Neural cell (in vitro differentiated cells): ENCODE measurements around the gene SYP. TPM values are rescaled to one million over a fixed set of nuclear protein-coding genes. Genes with fewer than 3 reads are reported as not detected.

Source experiments
- H2AFZ ChIP-seq: fragments of 200-600, 300-800 bp; sonication (generic), shearing (Covaris generic); 2 replicates; pipeline ENCODE4 v1.6.0; 2014; ENCODE audit warnings: low read depth, mild to moderate bottlenecking, antibody characterized with exemption, low read length, moderate library complexity
- H3F3A ChIP-seq: fragments of 200-600 bp; shearing (Covaris generic); 2 replicates; pipeline ENCODE4 v1.6.1; 2016; ENCODE audit warnings: mild to moderate bottlenecking, moderate library complexity, mixed read lengths, antibody characterized with exemption, low read length; ENCODE audit not compliant: insufficient read depth, poor library complexity, severe bottlenecking
- H3K27ac ChIP-seq: fragments of 200-600, 300-800 bp; sonication (generic), shearing (Covaris generic); 2 replicates; pipeline ENCODE4 v1.5.1; 2014; ENCODE audit warnings: mild to moderate bottlenecking, low read length, moderate library complexity
- H3K27me3 ChIP-seq: fragments of 300-800, 200-600 bp; sonication (generic), shearing (Covaris generic); 2 replicates; pipeline ENCODE4 v1.6.0; 2014; ENCODE audit warnings: mild to moderate bottlenecking, low read depth, low read length, moderate library complexity; ENCODE audit not compliant: insufficient read depth
- H3K36me3 ChIP-seq: fragments of 300-800, 200-600 bp; sonication (generic), shearing (Covaris generic); 2 replicates; pipeline ENCODE4 v1.5.1; 2014; ENCODE audit warnings: mild to moderate bottlenecking, antibody characterized with exemption, low read length, moderate library complexity; ENCODE audit not compliant: insufficient read depth
- H3K4me2 ChIP-seq: fragments of 300-800, 200-600 bp; sonication (generic), shearing (Covaris generic); 2 replicates; pipeline ENCODE4 v1.6.0; 2014; ENCODE audit warnings: mild to moderate bottlenecking, low read length
- H3K4me3 ChIP-seq: fragments of 300-800, 200-600 bp; sonication (generic), shearing (Covaris generic); 2 replicates; pipeline ENCODE4 v1.5.1; 2014; ENCODE audit warnings: mild to moderate bottlenecking, low read length, moderate library complexity
- H3K79me2 ChIP-seq: fragments of 200-600 bp; shearing (Covaris generic); replicated peaks from 2 replicates; pipeline ENCODE4 v1.6.0; 2014; ENCODE audit warnings: mild to moderate bottlenecking, low read length, moderate library complexity; ENCODE audit not compliant: insufficient read depth
- H3K9ac ChIP-seq: fragments of 300-800, 200-600 bp; sonication (generic), shearing (Covaris generic); 2 replicates; pipeline ENCODE4 v1.6.1; 2016; ENCODE audit warnings: mild to moderate bottlenecking, low read length, mixed read lengths
- H3K9me2 ChIP-seq: fragments of 200-600 bp; shearing (Covaris generic); 2 replicates; pipeline ENCODE4 v1.6.1; 2016; ENCODE audit warnings: mild to moderate bottlenecking, low read length, mixed read lengths; ENCODE audit not compliant: insufficient read depth
- H3K9me3 ChIP-seq: fragments of 200-600, 300-800 bp; sonication (generic), shearing (Covaris generic); 2 replicates; pipeline ENCODE4 v1.6.1; 2016; ENCODE audit warnings: mild to moderate bottlenecking, mixed run types, low read length, moderate library complexity, mixed read lengths
- H4K20me1 ChIP-seq: fragments of 200-600 bp; shearing (Covaris generic); 2 replicates; pipeline ENCODE4 v1.6.1; 2016; ENCODE audit warnings: mild to moderate bottlenecking, mixed run types; ENCODE audit not compliant: insufficient read depth
- CTCF ChIP-seq: fragments of 450-650 bp; IDR thresholded peaks from 2 replicates; pipeline ENCODE4 v1.5.1; 2014; ENCODE audit warnings: antibody characterized with exemption, mild to moderate bottlenecking, moderate library complexity; ENCODE audit not compliant: poor library complexity, severe bottlenecking
- EP300 ChIP-seq: fragments of 450-650 bp; conservative IDR thresholded peaks from 2 replicates; pipeline ENCODE4 v1.6.1; 2014; ENCODE audit warnings: antibody characterized with exemption, mild to moderate bottlenecking, moderate library complexity; ENCODE audit not compliant: poor library complexity, severe bottlenecking
- EZH2 ChIP-seq: fragments of 200-600, 300-800 bp; shearing (Covaris generic), sonication (generic); IDR thresholded peaks from 2 replicates; pipeline ENCODE4 v1.6.1; 2014; ENCODE audit warnings: antibody characterized with exemption, low read length, borderline replicate concordance, mild to moderate bottlenecking; ENCODE audit not compliant: insufficient read depth, poor library complexity, severe bottlenecking
- MXI1 ChIP-seq: fragments of 450-650 bp; conservative IDR thresholded peaks from 2 replicates; pipeline ENCODE4 v1.6.1; 2014; ENCODE audit warnings: antibody characterized with exemption, mild to moderate bottlenecking; ENCODE audit not compliant: poor library complexity, severe bottlenecking
- POLR2AphosphoS5 ChIP-seq: IDR thresholded peaks from 2 replicates; pipeline ENCODE4 v1.6.1; 2012
- RAD21 ChIP-seq: fragments of 450-650 bp; conservative IDR thresholded peaks from 2 replicates; pipeline ENCODE4 v1.6.1; 2014; ENCODE audit warnings: antibody characterized with exemption, mild to moderate bottlenecking, moderate library complexity
- SMC3 ChIP-seq: fragments of 450-650 bp; conservative IDR thresholded peaks from 2 replicates; pipeline ENCODE4 v1.6.1; 2014; ENCODE audit warnings: antibody characterized with exemption, mild to moderate bottlenecking, moderate library complexity; ENCODE audit not compliant: poor library complexity
- TAF1 ChIP-seq: IDR thresholded peaks from 2 replicates; pipeline ENCODE4 v1.6.1; 2012; ENCODE audit warnings: low read depth
- polyA plus RNA-seq: library from polyadenylated mRNA; depleted of rRNA; stranded (reverse); fragments of >200 nt; gene quantifications from 2 replicates; pipeline ENCODE4 v1.2.3, GENCODE V29; 2014
- TF ChIP-seq, protein P1 (sequence below): IDR thresholded peaks from 2 replicates; pipeline ENCODE4 v1.6.1; 2012; ENCODE audit warnings: borderline replicate concordance

The SYP gene
- polyA plus RNA-seq, 1 donor from 2014 or later = 240 TPM

DNA sequence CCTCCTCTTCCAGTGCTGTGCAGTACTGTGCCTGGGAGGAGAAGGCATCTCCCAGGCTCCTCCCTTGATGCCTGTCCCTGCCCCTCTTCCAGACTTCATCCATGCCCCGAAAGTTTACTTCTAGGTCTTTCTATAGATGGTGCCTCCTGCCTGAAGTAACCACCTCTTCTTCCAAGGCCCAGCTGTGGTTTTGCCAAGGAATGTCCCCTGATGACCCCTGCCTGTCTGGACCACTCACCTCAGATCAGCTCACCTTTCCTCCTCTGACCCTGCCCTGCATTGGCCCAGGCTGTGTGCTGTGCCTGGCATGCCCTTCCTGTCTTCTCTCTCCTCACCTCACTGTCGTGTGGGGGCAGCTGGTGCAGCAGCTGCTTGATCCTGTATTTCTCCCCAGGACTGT is 20.6 kb downstream of the SYP start:
- Histone ChIP-seq H3K27ac (no peak overlapping the region), H4K20me1 (no peaks in the 10 kb centered on the region), H3F3A (no peaks in the 10 kb centered on the region), H3K36me3 (no peaks in the 10 kb centered on the region), H3K27me3 (no peaks in the 10 kb centered on the region), H3K4me3 (no peak overlapping the region), H2AFZ (no peak overlapping the region), H3K9me3 (no peaks in the 10 kb centered on the region), H3K79me2 (no peaks in the 10 kb centered on the region), H3K9ac (no peak overlapping the region), H3K9me2 (no peaks in the 10 kb centered on the region), H3K4me2 (no peak overlapping the region)
- no peak for TF ChIP-seq EP300
- TF ChIP-seq, protein P1, sequence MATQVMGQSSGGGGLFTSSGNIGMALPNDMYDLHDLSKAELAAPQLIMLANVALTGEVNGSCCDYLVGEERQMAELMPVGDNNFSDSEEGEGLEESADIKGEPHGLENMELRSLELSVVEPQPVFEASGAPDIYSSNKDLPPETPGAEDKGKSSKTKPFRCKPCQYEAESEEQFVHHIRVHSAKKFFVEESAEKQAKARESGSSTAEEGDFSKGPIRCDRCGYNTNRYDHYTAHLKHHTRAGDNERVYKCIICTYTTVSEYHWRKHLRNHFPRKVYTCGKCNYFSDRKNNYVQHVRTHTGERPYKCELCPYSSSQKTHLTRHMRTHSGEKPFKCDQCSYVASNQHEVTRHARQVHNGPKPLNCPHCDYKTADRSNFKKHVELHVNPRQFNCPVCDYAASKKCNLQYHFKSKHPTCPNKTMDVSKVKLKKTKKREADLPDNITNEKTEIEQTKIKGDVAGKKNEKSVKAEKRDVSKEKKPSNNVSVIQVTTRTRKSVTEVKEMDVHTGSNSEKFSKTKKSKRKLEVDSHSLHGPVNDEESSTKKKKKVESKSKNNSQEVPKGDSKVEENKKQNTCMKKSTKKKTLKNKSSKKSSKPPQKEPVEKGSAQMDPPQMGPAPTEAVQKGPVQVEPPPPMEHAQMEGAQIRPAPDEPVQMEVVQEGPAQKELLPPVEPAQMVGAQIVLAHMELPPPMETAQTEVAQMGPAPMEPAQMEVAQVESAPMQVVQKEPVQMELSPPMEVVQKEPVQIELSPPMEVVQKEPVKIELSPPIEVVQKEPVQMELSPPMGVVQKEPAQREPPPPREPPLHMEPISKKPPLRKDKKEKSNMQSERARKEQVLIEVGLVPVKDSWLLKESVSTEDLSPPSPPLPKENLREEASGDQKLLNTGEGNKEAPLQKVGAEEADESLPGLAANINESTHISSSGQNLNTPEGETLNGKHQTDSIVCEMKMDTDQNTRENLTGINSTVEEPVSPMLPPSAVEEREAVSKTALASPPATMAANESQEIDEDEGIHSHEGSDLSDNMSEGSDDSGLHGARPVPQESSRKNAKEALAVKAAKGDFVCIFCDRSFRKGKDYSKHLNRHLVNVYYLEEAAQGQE = no peak
- TF ChIP-seq TAF1 = no peak
- no peak for TF ChIP-seq POLR2AphosphoS5
- no peak for TF ChIP-seq SMC3
- no peak for TF ChIP-seq RAD21
- TF ChIP-seq CTCF = no peak
- TF ChIP-seq MXI1 = no peak
- TF ChIP-seq EZH2 = no peak

- no peaks in the 10 kb centered on the region for H4K20me1 ChIP-seq
- no peaks in the 10 kb centered on the region for H3K9me3 ChIP-seq
- no peaks in the 10 kb centered on the region for H3K36me3 ChIP-seq
- no peaks in the 10 kb centered on the region for H3K9me2 ChIP-seq
- H2AFZ ChIP-seq = no peak overlapping the region
- no peak overlapping the region for H3K27ac ChIP-seq
- H3K9ac ChIP-seq = no peak overlapping the region
- H3K4me2 ChIP-seq = no peak overlapping the region
- H3K4me3 ChIP-seq = no peak overlapping the region
- no peaks in the 10 kb centered on the region for H3K27me3 ChIP-seq
- H3K79me2 ChIP-seq = no peaks in the 10 kb centered on the region
- H3F3A ChIP-seq = no peaks in the 10 kb centered on the region
- TF ChIP-seq EP300 = no peak
- TF ChIP-seq CTCF = no peak
- TF ChIP-seq RAD21 = no peak
These were observed 21.5 kb downstream of the SYP start for GRCh38 chrX:49178537-49178936.
